ES-I3 (cell line): Measurements from ENCODE around the gene PPP1R16B.

Source experiments
- H3K36me3 ChIP-seq: 2 replicates; pipeline ENCODE4 v1.6.1; 2013; ENCODE audit warnings: mild to moderate bottlenecking, low read length, control low read depth, moderate library complexity; ENCODE audit not compliant: insufficient read depth
- H3K4me1 ChIP-seq: 2 replicates; pipeline ENCODE4 v1.6.1; 2013; ENCODE audit warnings: mild to moderate bottlenecking, control low read depth, low read length; ENCODE audit not compliant: insufficient read depth
- H3K9ac ChIP-seq: 2 replicates; pipeline ENCODE4 v1.6.1; 2013; ENCODE audit warnings: low read depth, mild to moderate bottlenecking, low read length, moderate library complexity
- H3K9me3 ChIP-seq: 2 replicates; pipeline ENCODE4 v1.6.1; 2013; ENCODE audit warnings: mild to moderate bottlenecking, low read length, moderate library complexity; ENCODE audit not compliant: control insufficient read depth, insufficient read depth

The PPP1R16B gene

GRCh38 chr20:38875175-38875993 is 69.9 kb downstream of the PPP1R16B start:
- H3K9ac ChIP-seq = no peak overlapping the region
- peaks cover 3% of the 10 kb centered on the region; the same call in 1 of the 2 replicates for H3K4me1 ChIP-seq
- H3K9me3 ChIP-seq = no peaks in the 10 kb centered on the region
- no peaks in the 10 kb centered on the region for H3K36me3 ChIP-seq

GRCh38 chr20:38877483-38877882 is 72.0 kb downstream of the PPP1R16B start:
- H3K4me1 ChIP-seq = peaks cover 11% of the 10 kb centered on the region
- H3K9ac ChIP-seq = no peak overlapping the region
- no peaks in the 10 kb centered on the region for H3K9me3 ChIP-seq
- H3K36me3 ChIP-seq = no peaks in the 10 kb centered on the region

GRCh38 chr20:38878866-38879265 is 73.4 kb downstream of the PPP1R16B start:
- Histone ChIP-seq H3K9me3 (no peaks in the 10 kb centered on the region), H3K4me1 (peaks cover 20% of the 10 kb centered on the region), H3K36me3 (no peaks in the 10 kb centered on the region), H3K9ac (no peak overlapping the region)

GRCh38 chr20:38880952-38881735 is 75.6 kb downstream of the PPP1R16B start:
- Histone ChIP-seq H3K9ac (no peak overlapping the region), H3K36me3 (no peaks in the 10 kb centered on the region), H3K4me1 (peaks cover 20% of the 10 kb centered on the region), H3K9me3 (no peaks in the 10 kb centered on the region)

GRCh38 chr20:38881806-38882440 is 76.4 kb downstream of the PPP1R16B start:
- Histone ChIP-seq H3K36me3 (no peaks in the 10 kb centered on the region), H3K9ac (no peak overlapping the region), H3K9me3 (no peaks in the 10 kb centered on the region), H3K4me1 (peaks cover 20% of the 10 kb centered on the region)

- no peaks in the 10 kb centered on the region for H3K9me3 ChIP-seq
- no peaks in the 10 kb centered on the region for H3K36me3 ChIP-seq
- H3K4me1 ChIP-seq = peaks cover 20% of the 10 kb centered on the region
- H3K9ac ChIP-seq = no peak overlapping the region
Observed at GRCh38 chr20:38882600-38882999, 77.1 kb downstream of the PPP1R16B start.

GRCh38 chr20:38883081-38883980 is 77.8 kb downstream of the PPP1R16B start:
- Histone ChIP-seq H3K9ac (no peak overlapping the region), H3K9me3 (no peaks in the 10 kb centered on the region), H3K4me1 (peaks cover 20% of the 10 kb centered on the region)

GRCh38 chr20:38883981-38884733 is 78.7 kb downstream of the PPP1R16B start:
- Histone ChIP-seq H3K4me1 (peaks cover 20% of the 10 kb centered on the region), H3K9me3 (no peaks in the 10 kb centered on the region), H3K9ac (no peak overlapping the region), H3K36me3 (no peaks in the 10 kb centered on the region)

More at GRCh38 chr20:38883081-38883980, 77.8 kb downstream of the PPP1R16B start:
- no peaks in the 10 kb centered on the region for H3K36me3 ChIP-seq

- peaks cover 20% of the 10 kb centered on the region for H3K4me1 ChIP-seq
- no peaks in the 10 kb centered on the region for H3K36me3 ChIP-seq
- no peak overlapping the region for H3K9ac ChIP-seq
- H3K9me3 ChIP-seq = no peaks in the 10 kb centered on the region
Observed at GRCh38 chr20:38885357-38885756, 79.9 kb downstream of the PPP1R16B start.

GRCh38 chr20:38888059-38888831 is 82.7 kb downstream of the PPP1R16B start:
- Histone ChIP-seq H3K4me1 (peaks cover 2% of the 10 kb centered on the region), H3K9ac (no peak overlapping the region), H3K36me3 (no peaks in the 10 kb centered on the region), H3K9me3 (no peaks in the 10 kb centered on the region)

GRCh38 chr20:38889050-38889449 is 83.6 kb downstream of the PPP1R16B start:
- H3K4me1 ChIP-seq = no peaks in the 10 kb centered on the region; the same call in 1 of the 2 replicates
- no peaks in the 10 kb centered on the region for H3K36me3 ChIP-seq
- H3K9me3 ChIP-seq = no peaks in the 10 kb centered on the region
- H3K9ac ChIP-seq = no peak overlapping the region

- no peak overlapping the region for H3K9ac ChIP-seq
- no peaks in the 10 kb centered on the region for H3K36me3 ChIP-seq
- H3K9me3 ChIP-seq = no peaks in the 10 kb centered on the region
- no peaks in the 10 kb centered on the region; the same call in 1 of the 2 replicates for H3K4me1 ChIP-seq
Observed at GRCh38 chr20:38889792-38890496, 84.4 kb downstream of the PPP1R16B start.
